Bronchial epithelial cell (primary cell): ENCODE measurements around the gene THSD4. TPM values are rescaled to one million over a fixed set of nuclear protein-coding genes. Genes with fewer than 3 reads are reported as not detected.
A peak's percentile ranks its signal among the peaks of the same experiment; 100 is the strongest.

Experiments
- DNase-seq: peaks from one replicate; pipeline ENCODE4 v3.0.0-alpha.2; 2010; ENCODE audit warnings: low read depth
- FAIRE-seq: peaks from 2 replicates; lab custom pipeline; 2011; peaks lifted over from hg19 to GRCh38; lab: Jason Lieb, UNC
- H3K27me3 ChIP-seq: 2 replicates; pipeline ENCODE4 v1.5.1; 2011; ENCODE audit warnings: low read length; ENCODE audit not compliant: control insufficient read depth, insufficient read depth
- H3K36me3 ChIP-seq: 2 replicates; pipeline ENCODE4 v1.5.1; 2011; ENCODE audit warnings: low read length; ENCODE audit not compliant: control insufficient read depth, insufficient read depth
- H3K4me3 ChIP-seq: 2 replicates; pipeline ENCODE4 v1.5.1; 2011; ENCODE audit warnings: mild to moderate bottlenecking, low read depth, low read length, control low read depth
- CTCF ChIP-seq: IDR thresholded peaks from 2 replicates; pipeline ENCODE4 v1.5.1; 2011; ENCODE audit warnings: mild to moderate bottlenecking, moderate library complexity, low read length, control low read depth, inconsistent platforms; ENCODE audit not compliant: insufficient read depth, severe bottlenecking
- total RNA-seq: library from RNA; depleted of rRNA; stranded (reverse); fragments of >200 nt; gene quantifications from 2 replicates; pipeline ENCODE4 v1.2.1, GENCODE V29; 2014

THSD4 gene
- total RNA-seq, 1 donor from 2014 or later, result 14.5 TPM

GRCh38 chr15:71658036-71658435 lies 542.8 kb downstream of the THSD4 start:
- no peak for TF ChIP-seq CTCF
- Histone ChIP-seq H3K4me3 (no peak overlapping the region), H3K27me3 (no peaks in the 10 kb centered on the region), H3K36me3 (no peaks in the 10 kb centered on the region)
- FAIRE-seq (no peak), DNase-seq (no peak)

GRCh38 chr15:71658827-71659729 lies 543.8 kb downstream of the THSD4 start:
- Histone ChIP-seq H3K36me3 (no peaks in the 10 kb centered on the region), H3K27me3 (no peaks in the 10 kb centered on the region), H3K4me3 (no peak overlapping the region)
- FAIRE-seq, result no peak
- DNase-seq, result no peak
- TF ChIP-seq CTCF, result no peak

GRCh38 chr15:71659730-71660067 lies 544.4 kb downstream of the THSD4 start:
- Histone ChIP-seq H3K36me3 (no peaks in the 10 kb centered on the region), H3K27me3 (no peaks in the 10 kb centered on the region), H3K4me3 (no peak overlapping the region)
- DNase-seq (peak; percentile 7), FAIRE-seq (no peak)
- no peak for TF ChIP-seq CTCF

- DNase-seq, result no peak
- H3K27me3 ChIP-seq, result no peaks in the 10 kb centered on the region
- H3K36me3 ChIP-seq, result no peaks in the 10 kb centered on the region
- TF ChIP-seq CTCF, result no peak
- no peak for FAIRE-seq
- no peak overlapping the region for H3K4me3 ChIP-seq
Measured at GRCh38 chr15:71660501-71660900, 545.2 kb downstream of the THSD4 start.

GRCh38 chr15:71662306-71662705 lies 547.0 kb downstream of the THSD4 start:
- H3K36me3 ChIP-seq, result no peaks in the 10 kb centered on the region
- FAIRE-seq (no peak), DNase-seq (no peak)
- no peaks in the 10 kb centered on the region for H3K27me3 ChIP-seq
- no peak overlapping the region for H3K4me3 ChIP-seq
- TF ChIP-seq CTCF, result no peak
